Measurements from ENCODE around the gene BTBD19.
A peak's percentile ranks its signal among the peaks of the same experiment; 100 is the strongest.
"Not testable (repeated sequence)": the region's sequence is repeated elsewhere in the genome, so short reads cannot be mapped to it uniquely, and the experiment has no call there.

The BTBD19 gene

DNA sequence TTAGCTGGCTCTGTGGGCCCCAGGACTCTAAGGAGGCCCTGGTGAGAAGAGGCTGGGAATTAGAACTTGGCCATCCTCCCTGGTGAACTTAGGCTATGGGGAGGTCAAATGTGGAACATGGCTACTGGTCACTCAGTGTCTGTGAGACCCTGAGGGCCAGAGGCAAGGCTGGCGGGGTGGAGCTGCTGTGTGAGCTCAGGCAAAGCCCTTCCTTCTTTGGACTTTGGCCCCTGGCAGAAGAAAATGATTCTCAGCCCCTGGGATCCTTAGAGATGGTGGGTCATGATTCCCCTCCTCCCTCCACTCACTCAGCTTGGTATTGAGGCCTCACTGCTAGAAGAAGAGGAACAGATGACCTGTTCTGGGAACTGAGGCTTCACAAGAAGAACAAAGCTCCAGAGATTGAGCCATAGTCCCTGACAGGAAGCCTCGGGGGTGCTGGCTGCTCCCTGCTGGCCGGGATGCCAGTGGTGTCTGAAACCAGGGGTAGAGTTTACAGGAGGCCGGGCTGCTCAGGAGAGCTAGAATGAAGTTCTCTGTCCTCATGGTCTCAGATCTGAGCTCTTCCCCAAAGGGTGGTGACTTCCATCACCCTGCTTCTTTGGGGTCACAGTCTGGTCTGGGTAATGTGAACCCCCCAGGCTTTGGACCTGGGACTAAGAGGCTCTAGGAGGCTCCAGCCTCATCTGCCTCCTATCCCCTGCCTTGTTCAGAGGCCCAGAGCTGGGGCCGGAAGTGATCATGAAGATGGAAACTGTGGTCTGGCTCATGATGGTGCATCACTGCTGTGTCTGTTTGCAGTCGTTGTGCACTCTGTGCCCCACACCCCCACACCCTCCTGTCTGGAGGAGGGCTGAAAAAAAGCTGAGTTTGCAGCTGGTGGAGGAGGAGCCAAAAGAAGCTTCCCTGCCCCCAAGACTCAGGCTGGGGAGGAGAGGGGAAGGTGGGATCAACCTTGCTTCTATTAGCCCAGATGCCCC lies 905 bp downstream of the BTBD19 start:
- peak; percentile 88 for DNase-seq (ENCODE audit: low read depth)

DNA sequence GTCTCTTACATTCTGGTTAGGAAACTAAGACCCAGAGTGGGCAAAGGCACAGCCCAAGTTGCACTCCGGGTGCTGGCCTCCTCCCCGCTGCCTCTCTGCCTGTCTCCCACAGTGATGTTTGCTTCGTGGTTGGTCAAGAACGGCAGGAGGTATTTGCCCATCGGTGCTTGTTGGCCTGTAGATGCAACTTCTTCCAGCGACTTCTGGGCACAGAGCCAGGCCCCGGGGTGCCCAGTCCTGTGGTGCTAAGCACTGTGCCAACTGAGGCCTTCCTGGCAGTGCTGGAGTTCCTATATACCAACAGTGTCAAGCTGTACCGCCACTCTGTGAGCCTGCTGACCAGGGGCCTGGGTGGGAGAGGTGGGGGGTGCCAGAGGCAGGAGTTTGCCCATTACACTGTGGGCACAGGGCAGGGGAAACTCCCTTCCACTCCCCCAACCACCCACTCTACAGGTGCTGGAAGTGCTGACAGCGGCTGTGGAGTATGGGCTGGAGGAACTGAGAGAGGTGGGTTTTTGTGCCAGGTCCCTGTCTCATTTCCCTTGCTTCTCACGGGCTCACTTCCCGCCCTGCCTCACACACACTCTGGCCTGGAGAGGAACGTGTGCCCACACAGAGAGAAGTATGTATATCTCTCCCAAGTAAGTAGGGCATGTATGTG lies 1.9 kb downstream of the BTBD19 start:
- DNase-seq (ENCODE audit: low read depth): no peak

DNA sequence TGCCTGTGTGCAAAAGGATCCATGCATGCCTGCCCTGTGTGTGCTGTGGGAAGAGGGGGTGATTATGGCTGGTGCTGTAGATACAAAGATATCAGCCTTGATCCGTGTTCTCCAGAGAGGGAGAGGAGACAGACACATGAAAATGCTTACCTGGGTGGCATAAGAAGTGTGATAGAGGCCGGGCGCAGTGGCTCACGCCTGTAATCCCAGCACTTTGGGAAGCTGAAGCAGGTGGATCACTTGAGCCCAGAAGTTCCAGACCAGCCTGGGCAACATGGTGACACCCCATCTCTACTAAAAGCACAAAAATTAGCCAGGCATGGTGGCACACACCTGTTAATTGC lies 2.4 kb downstream of the BTBD19 start:
- DNase-seq (ENCODE audit: low read depth): not testable (repeated sequence)

DNA sequence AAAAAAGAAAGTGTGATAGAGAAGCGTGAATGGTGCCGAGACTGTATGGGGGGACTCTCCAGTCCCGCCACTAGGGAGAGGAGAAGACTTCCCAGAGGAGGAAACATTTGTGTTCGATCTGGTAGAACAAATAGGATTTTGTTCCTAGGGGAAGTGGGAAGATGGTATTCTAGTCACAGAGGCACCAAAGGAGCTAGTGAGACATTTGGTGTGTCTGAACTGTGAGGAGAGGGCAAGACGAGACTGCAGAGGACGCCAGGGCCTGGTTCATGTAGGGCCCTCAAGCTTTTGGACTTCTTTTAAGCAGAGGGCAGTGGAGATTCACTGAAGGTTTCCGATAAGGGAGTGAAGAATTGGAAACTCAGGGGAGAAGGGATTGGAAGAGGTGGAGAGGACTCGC lies 2.9 kb downstream of the BTBD19 start:
- no peak for DNase-seq (ENCODE audit: low read depth)

DNA sequence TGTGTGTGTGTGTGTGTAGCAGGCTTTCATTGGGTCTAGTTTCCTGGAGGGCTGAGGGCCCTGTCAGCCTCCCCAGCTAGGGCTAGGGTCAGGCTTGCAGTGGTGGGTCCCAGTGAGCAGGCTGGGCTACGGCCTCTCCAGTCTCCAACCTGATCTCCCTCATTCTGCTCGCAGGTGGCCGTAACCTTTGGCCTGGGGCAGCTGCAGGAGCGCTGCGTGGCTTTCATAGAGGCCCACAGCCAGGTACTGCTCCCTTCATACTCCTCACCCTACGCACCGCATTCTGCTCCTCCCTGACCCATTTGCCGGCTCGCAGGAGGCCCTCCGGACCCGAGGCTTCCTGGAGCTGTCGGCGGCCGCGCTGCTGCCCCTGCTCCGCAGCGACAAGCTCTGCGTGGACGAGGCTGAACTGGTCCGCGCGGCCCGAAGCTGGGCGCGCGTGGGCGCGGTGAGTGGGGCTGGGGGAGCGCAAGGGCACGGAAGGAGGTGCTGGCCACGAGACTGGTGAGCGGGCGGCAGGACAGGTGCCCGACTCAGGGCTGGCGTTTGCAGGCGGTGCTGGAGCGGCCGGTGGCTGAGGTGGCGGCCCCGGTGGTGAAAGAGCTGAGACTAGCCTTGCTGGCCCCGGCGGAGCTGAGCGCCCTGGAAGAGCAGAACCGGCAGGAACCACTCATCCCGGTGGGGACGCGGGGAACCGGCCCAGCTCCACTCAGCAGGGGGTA lies 4.7 kb downstream of the BTBD19 start:
- no peak for DNase-seq (ENCODE audit: low read depth)

DNA sequence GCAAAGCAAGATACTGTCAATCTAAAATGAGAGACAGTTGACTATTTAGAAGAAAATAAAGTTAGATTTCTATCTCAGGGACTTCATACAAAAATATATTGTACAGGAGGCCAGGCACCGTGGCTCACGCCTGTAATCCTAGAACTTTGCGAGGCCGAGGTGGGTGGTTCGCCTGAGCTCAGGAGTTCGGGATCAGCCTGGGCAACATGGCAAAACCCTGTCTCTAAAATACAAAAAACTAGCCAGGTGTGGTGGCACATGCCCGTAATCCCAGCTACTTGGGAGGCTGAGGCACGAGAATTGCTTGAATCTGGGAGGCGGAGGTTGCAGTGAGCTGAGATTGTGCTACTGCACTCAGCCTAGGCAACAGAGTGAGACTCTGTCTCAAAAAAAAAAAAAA lies 7.6 kb downstream of the BTBD19 start:
- not testable (repeated sequence) for DNase-seq (ENCODE audit: low read depth)

DNA sequence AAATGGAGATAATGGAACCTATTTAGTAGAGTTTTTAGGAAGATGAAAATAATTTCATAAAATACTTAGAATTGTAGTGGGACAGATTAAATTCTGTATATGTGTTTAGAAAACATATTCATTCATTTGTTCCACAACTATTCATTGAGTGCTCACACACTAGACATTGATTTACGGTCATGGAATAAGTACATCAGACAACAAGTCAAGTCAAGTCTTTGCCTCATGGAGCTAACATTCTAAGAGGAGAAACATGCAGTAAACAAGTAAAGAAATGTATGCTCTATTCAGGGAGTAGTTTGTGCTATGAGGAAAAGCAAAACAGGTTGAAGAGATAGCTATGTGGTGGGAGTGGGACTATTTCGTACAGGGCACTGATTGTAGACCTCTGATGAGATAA lies 9.0 kb downstream of the BTBD19 start:
- no peak for DNase-seq (ENCODE audit: low read depth)

DNA sequence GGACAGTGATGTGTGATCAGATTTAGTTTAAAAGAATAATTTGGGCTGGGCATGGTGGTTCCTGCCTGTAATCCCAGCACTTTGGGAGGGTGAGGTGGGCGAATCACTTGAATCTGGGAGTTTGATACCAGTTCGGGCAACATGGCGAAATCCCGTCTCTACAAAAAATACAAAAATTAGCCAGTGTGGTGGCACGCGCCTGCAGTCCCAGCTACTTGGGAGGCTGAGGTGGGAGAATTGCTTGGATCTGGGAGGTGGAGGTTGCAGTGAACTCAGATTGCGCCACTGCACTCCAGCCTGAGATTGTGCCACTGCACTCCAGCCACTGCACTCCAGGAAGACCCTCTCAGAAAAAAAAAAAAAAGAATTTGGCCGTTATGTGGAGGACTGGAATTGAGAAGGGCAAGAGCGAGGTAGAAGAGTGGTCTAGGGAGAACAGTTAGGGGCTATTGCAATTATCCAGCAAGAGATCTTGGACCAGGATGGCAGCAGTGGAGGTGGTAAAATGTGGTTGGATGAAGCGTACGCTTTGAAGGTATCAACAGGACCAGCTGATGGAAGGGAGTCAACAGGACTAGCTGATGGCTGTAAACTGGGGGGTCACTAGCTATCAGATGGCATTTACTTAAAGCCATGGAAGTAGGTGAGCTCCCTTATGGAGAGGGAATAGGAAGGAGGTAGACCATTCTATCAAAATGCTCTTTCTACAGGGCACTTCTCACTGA lies 9.6 kb downstream of the BTBD19 start:
- no peak for DNase-seq (ENCODE audit: low read depth)

DNA sequence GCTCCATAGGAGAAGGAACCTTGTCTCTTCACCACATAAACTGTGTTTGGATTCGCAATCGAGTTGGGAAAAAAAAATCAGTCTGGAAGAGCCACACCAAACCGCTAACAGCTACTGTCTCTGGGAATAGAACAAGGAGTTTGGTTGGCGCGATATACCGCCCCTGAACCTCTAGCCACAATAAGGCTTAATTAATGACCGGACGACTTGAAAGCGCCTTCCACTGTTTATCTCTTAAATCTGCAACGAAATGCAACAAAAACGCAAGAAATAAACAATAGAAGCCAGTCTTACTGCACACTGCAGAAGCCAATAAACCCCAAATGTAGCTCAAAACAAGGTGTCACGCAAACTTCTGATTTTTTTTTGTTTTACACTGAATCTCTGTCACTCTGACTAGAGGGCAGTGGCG lies 10.9 kb downstream of the BTBD19 start:
- no peak for DNase-seq (ENCODE audit: low read depth)

DNA sequence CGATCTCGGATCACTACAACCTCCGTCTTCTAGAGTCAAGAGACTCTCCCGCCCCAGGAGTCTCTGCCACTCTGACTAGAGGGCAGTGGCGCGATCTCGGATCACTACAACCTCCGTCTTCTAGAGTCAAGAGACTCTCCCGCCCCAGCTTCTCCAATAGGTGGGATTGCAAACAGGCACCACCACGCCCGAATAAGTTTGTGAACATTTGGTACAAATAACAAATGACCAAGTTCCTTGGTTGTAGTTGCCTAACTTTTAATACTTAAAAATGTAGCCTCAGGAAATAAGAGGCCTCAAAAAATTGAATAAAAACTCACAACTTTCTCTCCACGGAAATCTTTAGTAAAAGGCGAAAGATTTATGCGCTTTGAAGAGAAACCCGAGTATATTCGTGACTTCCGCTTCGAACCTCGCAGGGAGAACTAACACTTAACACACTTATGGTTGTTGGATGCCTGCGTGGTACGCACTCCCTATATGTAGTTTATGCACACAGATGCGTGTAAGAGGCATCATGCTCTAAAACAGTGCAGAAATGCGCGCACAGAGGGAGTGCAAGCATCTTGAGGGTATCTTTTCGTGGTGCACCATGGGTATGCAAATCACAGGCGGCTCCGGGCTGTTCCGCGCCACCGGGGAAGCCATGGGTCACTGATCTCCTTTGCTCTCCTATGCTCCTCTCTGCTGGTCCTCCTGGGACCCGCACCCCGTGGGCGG lies 11.4 kb downstream of the BTBD19 start:
- peak; percentile 63 for DNase-seq (ENCODE audit: low read depth)

DNA sequence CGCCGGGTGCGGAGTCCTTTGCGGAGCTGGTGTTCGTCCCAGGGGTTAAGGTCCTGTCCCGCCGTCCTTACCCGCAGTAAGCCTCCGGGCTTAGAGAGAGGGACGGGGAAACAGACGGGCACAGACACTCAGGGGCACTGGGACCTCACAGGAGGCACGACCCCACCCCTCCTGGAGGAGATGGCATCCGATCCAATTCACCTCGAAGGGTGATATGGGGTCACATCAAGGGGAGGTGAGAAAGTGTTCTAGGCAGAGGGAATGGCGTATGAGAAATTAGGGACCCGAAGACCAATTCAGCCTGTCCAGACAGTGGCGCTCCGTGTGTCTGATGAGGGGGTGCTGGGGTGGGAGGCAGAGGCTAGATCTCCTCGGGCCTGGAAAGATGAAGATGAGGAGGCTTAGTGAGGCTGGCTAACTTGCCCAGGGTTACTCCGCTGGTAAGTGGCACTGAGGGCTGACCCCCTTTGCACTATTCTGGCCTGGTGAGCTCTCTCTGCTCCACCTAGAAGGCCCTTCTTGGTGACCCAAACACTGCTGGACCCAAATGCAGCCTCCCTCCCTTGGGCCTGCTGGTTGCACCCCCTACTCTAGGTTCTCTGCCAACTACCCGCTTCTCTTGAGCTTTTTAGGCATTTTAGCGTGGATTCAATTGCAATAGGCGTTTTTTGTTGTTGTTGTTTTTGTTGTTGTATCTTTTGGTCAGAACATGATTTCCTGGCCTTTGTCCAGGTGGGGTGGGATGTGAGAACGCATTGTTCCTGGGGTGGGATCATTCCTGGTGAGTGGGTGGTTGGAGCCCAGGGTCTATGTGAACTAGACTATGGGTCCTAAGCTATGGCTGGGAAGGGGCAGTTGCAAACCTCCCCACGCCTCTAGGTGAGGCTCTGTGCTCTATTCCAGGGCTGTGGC lies 12.3 kb downstream of the BTBD19 start:
- DNase-seq (ENCODE audit: low read depth): no peak

DNA sequence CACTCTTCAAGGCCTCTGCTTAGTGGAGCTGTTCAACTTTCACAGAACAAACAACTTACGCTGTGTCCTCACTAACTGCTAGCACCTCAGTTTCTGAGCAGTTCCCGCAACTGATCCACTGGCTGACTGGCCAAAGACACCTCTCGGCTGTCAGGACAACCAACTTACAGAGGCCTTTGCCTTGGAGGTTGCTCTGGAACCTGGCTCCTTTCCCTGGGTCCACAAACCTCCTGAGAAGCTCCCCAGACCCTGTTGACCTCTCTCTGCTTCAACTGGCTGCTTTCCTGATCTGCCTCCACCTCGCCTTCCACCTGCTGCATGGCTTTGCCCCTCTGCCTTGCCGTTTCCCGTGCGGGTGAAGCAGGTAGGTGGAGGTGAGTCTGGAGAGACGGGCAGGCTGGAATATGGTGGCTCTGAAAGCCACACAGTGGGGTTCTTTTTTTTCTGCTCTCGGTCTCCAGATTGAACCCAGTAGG lies 13.0 kb downstream of the BTBD19 start:
- DNase-seq (ENCODE audit: low read depth): no peak

DNA sequence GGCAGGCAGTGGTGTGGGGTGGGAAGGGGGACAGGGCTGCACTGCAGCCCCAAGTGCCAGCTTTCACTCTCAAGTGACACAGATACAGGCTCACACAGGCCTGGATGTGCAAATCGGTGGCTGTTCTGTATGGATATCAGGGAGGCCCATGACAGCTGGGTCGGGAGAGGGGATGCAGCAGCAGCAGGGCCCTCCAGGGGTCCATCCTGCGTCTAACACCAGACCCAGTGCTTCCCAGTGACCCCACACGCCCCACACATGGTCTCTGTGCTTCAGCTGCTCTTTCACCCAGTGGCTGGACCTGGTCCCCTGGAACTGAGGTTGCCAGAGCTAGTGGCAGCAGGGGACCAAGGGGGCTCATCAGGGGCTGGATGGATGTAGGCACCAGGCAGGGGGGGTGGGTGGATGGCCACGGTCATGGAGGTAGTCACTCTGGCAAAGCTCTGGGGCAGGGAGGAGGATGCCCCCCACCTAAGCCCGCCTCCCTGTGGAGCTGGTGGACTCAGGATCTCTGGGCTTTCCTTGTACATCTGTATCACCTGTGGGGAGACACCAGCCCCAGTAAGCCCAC lies 13.9 kb downstream of the BTBD19 start:
- no peak for DNase-seq (ENCODE audit: low read depth)

DNA sequence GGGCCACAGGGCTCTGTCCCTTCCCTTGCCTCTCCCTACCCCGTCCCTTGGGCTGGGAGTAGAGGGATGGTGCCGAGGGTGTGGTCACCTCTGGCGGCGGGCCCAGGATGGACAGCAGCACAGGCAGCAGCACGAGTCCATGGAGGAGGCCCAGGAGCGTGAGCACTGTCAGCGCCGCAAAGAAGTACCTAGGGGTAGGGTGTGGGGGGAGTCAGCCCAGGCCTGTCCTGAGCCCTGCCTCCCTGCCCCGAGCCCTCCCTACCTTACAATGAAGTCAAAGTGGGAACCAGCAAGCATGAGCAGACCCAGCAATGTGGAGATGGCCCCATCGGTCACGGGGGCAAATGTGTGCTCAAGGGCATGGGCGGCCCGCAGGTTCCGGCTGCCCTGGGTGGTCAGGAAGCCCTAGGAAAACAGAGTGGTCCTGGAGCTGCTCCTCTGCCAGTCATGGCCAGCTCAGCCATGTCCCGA lies 14.7 kb downstream of the BTBD19 start:
- DNase-seq (ENCODE audit: low read depth): no peak

DNA sequence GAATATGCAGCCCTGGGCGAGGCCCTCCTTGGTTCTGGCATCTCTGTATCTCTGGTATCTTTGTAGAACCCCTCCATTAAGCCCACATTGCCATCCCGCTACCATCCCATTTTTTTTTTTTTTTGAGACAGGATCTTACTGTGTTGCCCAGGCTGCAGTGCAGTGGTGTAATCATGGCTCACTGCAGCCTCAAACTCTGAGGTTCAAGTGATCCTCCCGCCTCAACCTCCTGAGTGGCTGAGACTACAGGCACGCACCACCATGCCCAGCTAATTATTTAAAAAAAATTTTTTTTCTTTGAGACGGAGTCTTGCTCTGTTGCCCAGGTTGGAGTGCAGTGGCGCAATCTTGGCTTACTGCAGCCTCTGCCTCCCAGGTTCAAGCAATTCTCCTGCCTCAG lies 16.1 kb downstream of the BTBD19 start:
- not testable (repeated sequence) for DNase-seq (ENCODE audit: low read depth)

DNA sequence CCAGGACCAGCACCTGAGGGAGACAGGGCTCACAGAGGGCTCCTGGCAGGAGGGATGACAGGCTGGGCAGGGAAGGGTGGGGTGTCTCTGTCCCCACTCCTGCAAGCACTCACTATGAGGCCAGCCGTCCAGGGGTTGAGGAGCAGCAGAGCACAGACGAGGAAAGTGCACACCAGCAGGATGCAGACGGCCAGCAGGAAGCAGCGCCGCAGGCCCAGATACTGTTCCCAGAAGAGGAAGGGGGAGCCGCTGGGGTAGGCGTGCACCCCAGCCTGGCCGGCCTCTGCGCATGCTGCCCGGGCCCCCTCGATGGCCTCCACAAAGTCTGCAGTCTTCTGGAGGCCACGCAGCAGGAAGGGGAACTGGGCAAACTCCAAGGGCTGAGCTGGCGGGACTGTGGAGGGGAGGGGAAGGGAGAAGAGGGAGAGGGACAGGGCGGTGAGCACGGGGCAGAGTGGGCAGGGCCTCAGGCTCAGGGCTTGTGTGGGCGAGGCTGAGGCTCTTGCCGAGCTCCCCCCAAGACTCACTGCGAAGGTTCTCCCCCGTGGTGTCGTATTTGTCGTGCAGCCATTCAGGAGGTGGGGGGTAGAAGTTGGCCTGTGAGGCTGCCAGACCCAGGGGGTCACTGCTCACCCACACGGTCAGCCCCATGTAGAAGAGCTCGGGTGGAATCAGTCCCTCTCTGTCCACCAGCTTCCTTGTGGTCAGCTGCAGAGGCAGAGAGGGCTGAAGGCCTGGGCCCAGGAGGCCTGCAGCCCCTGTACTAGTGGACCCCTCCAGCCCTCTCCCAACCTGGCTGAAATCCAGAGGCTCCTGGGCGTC lies 18.3 kb downstream of the BTBD19 start:
- DNase-seq (ENCODE audit: low read depth): no peak

DNA sequence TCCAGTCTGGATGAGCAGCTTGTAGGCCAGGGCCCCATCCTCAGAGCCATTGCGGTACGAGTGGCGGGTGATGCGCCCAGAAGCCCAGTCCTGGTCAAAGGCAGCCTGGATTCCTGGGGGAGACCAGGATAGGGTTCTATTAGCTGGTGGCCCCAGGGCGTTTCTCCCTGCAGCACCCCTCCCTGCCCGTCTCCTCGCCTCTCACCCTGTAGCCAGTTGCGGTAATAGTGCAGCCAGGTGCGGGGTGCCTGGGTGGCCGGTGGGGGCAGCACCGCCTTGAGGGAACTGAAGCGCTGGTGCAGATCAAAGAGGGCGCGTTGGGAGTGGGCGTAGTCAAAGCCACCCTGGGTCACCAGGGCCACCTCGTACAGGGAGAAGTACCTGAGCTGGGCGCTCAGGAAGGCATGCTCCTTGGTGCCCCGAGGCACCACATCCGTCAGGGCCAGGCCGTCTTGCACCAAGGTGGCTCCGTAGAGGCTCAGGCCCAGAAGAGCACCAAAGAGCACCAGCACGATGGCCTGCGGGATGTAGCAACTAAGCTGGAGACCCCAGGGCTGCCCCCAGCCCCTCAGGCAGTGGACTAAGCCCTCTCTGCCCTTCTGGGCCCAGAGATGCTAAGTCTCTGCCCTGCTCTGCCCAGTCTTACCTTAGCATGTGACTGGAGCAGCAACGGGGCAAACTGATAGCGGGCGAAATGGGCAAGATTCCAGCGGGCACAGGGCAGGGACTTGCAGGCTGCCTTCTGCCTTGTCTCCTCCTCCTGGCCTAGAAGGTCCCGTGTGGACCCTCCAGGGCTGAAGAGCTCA lies 19.1 kb downstream of the BTBD19 start:
- no peak for DNase-seq (ENCODE audit: low read depth)

Data from T-helper 22 cell (primary cell).